DMS53 treated with DMSO at 0.1 percent for 48 hours (cell line): ENCODE measurements around the gene ERBB2.
A peak's percentile ranks its signal among the peaks of the same experiment; 100 is the strongest.
"Not testable (repeated sequence)": the region's sequence is repeated elsewhere in the genome, so short reads cannot be mapped to it uniquely, and the experiment has no call there.

Source experiments
- DNase-seq: peaks from one replicate; lab custom pipeline; 2025; ENCODE audit not compliant: unreplicated experiment; lab: John Stamatoyannopoulos, UW

Gene ERBB2

GRCh38 chr17:39742856-39743436 is 43.1 kb downstream of the ERBB2 start:
- DNase-seq: no peak

- no peak for DNase-seq
Measured at GRCh38 chr17:39744075-39744835, 44.4 kb downstream of the ERBB2 start.

GRCh38 chr17:39744836-39745215 is 45.0 kb downstream of the ERBB2 start:
- DNase-seq: no peak

DNA sequence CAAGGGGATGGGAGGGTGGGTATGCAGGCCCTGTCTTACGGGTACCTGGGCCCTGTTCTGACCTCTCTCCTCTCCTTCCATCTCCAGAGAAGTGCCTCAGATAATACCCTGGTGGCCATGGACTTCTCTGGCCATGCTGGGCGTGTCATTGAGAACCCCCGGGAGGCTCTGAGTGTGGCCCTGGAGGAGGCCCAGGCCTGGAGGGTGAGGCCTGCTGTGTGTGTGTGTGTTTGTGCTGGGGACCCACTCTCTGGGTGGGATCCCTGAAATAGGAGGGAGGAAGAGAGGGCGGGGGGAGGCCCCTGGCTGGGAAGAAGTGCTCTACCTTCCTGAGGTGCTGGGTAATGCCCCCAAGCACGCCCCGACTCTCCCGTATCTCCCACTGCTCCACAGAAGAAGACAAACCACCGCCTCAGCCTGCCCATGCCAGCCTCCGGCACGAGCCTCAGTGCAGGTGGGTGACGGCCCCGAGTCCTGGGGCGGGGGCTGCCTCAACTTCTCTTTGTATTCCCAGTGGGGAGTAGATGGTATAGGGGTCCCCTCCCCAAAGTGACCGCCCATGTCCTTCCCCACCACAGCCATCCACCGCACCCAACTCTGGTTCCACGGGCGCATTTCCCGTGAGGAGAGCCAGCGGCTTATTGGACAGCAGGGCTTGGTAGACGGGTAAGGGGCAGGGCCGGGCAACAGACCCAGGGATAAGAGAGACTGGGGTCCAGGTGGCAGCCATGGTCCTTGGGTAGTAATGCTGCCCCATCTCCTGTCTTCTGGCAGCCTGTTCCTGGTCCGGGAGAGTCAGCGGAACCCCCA is 45.7 kb downstream of the ERBB2 start:
- no peak for DNase-seq

DNA sequence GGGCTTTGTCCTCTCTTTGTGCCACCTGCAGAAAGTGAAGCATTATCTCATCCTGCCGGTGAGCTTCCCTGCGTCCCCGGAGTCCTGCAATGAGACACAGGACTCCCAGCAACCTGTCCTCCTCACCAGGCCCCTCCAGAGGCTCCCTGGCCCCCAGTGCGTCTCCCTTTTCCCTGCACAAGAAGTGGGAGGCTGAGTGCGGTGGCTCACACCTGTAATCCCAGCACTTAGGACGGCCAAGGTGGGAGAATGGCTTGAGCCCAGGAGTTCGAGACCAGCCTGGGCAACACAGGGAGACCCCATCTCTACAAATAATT is 46.2 kb downstream of the ERBB2 start:
- DNase-seq: no peak

DNA sequence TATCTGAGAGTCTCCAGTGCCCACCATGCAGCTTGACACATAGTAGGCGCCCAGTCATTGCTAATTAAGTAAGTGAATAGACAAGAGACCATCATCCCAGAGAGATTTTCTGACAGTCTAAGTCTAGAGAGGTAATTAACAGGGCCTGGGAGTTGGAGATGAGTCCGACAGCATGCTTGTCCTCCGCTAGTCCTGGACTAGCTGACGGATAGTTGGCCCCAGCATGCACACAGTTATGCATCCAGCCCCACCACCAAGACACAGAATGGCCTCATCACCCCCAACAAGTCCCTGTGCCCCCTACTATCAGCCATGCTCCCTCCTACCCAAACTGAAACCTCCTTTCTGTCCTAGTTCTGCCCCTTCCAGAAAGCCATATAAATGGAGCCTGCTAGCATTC is 47.9 kb downstream of the ERBB2 start:
- no peak for DNase-seq

DNA sequence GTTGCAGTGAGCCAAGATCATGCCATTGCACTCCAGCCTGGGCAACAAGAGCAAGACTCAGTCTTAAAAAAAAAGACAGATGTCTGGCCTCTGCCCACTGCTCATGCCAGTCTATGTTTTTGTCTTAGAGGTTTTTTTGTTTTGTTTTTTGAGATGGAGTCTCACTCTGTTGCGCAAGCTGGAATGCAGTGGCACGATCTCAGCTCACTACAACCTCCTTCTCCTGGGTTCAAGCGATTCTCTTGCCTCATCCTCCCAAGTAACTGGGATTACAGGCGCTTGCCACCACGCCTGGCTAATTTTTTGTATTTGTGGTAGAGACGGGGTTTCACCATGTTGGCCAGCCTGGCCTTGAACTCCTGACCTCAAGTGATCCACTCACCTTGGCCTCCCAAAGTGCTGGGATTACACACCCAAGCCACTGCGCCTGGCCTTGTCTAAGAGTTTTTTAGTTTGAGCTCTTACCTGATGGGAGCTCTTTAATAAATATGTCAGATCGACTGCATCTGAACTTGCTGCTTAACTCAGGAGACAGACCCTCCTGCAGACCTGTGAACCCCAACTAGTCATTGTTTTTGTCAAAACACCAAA is 48.7 kb downstream of the ERBB2 start:
- DNase-seq: not testable (repeated sequence)

DNA sequence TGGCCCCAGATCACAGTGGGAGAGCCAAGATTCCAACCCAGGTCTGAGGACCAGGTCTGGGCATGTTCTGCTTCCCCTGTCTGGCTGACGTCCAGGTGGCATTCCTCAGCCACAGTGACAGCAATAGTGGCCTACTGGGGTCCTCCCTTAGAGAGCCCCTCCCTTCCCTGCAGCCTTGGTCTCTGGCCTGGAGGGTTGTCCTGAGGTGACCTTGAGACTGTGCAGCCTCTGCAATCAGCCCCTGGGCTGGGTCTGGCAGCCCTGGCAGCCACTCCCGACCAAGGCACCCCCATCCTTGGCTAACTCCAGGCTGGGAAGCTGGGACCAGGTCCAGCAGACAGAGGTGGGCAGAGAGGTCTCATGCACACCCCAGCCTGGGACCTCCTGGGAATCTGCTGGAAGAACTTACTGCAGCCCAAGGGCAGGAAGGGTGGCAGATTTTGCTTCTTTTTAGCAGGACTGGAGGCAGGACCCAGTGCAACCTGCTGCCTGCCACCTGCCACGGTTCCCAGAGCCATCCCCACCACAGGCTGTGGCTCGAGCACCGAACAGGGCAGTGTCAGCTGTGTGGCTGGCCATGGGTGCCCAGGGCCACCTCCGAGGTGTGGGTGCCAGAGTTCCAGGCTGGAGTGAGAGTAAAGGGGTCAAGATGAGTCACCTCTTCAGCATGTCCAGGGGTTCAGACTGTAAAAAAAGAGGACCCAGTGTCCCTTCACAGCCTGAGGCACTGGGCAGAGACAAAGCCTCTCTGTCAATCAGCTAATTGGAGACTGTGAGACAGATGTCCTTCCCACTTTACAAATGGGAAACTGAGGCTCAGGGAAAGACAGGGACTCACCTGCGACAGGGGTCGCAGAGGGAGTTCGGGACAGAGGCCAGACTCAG is 50.5 kb downstream of the ERBB2 start:
- DNase-seq: no peak

GRCh38 chr17:39751016-39751543 is 51.2 kb downstream of the ERBB2 start:
- no peak for DNase-seq

- no peak for DNase-seq
Measured at GRCh38 chr17:39751637-39752036, 51.8 kb downstream of the ERBB2 start.

DNA sequence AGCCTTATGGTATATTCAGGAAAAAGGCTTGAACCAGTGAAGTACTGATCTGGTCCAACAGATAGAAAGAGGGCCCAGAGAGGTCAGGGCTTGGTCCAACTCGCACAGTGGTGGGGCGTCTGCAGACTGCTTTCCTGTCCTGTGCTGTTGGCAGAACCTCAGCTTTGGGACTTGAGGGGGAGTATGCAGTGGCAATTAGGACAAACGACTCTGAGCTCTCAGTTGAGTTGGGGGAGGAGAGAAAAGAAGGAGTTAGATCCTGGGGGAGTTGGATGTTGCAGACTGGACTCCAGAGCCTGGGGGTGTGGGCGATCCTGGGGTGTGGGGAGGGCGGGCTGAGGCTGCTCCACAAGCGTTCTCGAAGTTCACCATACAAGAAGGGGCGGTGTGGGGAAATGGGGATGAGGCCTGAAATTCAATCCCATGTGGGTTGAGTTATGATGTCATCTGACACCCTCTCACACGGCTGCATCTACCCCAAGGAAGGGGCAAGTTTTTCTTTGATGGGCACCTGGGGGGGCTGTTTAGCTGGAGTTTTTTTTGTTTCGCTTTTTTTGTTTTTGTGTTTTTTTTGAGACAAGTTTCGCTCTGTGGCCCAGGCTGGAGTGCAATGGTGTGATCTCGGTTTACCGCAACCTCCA is 52.5 kb downstream of the ERBB2 start:
- DNase-seq: no peak

DNA sequence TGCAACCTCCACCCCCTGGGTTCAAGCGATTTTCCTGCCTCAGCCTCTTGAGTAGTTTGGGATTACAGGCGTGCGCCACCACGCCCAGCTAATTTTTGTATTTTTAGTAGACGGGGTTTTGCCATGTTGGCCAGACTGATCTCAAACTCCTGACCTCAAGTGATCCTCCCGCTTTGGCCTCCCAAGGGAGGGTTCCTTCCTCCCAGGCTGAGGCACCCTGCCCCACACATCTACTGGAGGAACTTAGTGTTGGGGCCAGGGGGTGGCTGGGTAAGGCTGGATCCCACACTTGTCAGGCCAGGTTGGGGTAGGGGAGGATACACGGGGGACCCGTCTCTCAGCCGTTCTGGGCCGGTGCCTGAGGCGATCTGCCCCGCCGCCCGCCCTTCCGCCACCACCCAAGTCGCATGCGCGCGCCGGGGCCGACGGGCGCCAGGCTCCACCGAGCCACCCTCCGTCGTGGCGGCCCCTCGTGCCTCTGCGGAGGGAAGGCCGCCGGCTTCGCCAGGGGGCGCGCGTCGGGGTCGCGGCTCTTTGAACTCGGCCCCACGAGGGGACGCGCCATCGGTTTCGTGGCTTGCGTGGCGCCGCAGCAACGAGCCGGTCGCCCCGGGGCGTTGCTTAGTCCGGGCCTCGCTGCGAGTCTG is 53.8 kb downstream of the ERBB2 start:
- no peak for DNase-seq

DNA sequence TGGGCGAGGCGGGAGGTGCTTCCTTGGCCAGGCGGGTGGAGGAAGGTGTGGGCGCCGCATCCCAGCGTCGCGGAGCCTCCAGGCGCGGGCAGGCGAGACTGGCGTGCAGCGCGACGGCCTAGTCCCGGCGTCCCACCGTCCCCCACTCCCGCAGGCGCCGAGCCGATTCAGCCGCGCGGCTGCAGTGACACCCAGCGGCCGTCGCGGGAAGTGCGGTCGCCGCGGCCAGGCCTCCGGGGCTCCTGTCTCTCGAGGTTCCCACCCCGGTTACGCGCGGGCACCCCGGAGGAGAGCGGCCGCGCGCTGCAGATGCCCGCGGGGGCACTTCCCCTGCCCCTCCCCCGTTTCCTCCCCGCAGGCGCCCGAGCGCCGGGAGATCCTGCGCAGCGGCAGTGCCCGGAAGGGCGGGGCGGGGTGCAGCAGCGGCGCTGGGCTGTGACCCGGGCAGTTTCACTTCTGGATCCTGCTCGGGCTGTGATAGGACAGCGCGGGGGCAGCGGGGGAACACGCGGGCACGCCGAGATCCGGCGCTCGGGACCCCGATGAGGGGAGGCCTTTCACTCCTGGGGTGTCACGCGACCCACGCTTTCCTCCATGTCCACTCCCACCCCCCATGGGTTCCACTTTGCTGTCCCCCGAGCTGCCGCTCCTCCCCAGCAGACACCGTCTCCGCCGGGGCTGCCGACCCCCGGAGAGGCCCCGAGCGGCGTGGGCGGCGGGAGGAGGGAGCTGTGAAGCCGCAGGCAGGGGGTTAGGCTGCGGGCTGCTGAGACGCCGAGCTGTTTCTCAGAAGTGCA is 54.5 kb downstream of the ERBB2 start:
- peak; percentile 74 for DNase-seq

GRCh38 chr17:39754958-39755553 is 55.2 kb downstream of the ERBB2 start:
- DNase-seq: no peak

GRCh38 chr17:39755554-39756379 is 55.9 kb downstream of the ERBB2 start:
- no peak for DNase-seq

DNA sequence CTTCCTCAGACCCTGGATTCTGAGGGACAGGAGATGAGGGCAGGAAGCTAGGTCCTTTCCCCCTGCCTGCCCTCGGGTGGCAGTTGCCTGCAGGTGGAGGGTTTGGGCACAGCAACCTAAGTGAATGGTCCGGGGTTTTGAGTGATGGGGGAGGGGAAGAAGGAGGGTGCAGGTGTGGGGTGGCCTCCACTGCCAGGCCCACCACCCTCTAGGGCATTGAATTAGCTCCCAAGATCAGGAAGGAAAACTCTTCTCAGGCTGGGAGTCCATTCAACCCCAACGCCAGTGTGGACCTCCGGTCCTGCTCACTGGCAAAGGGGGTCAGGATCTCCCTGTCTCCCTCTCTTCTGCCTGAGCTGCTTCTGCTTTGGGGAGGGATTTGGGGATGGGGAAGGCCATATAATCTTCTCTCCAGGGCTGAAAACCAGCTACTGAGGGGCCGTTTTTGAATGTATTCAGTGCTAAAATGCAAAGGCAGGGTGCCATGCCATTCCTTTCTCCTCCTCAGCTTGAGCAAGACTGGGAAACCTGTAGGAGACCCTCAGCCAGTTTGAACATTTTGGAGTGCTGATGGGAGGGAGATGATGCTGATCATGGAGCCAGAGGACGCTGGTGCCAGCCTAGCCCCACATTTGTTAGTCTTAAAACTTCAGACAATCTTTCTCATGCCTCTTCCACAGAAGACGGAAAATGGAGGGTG is 56.7 kb downstream of the ERBB2 start:
- no peak for DNase-seq

DNA sequence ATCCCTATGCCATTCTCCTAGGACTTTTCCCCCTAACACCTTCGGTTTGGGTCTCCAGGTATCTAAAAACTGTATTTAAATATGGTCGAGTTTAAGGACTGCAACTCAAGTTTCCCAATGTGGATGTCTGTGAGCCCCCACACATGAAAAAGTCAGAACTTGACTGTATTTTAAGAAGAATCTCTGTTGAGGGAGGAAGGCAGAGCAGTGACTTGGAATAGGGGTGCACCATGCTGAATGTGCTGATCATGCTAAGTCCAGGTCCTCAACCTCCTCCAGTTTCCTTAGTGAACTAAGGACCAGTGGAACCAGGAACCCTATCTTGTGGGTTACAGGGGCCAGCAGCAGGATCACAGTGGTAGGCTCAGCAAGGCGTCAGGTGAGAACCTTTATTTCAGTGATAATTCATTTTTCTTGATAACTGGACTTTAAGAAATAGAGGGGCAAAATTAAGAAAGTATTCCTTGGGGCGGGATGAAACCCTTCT is 57.4 kb downstream of the ERBB2 start:
- DNase-seq: no peak
